Vagina (tissue), 2 donors: ENCODE results near the gene ANKS1B.

Source experiments
- POLR2A ChIP-seq, 2 donors: fragments of 450-650 bp; IDR thresholded peaks; one replicate each; pipeline ENCODE4 v1.6.1; 2017; ENCODE audit warnings: antibody characterized with exemption in 2 of 2, mild to moderate bottlenecking in 2 of 2, moderate library complexity in 2 of 2
- POLR2AphosphoS5 ChIP-seq, 2 donors: sonication (generic); formaldehyde crosslinking; IDR thresholded peaks; one replicate each; pipeline ENCODE4 v1.9.0; 2017; ENCODE audit warnings: antibody characterized with exemption in 2 of 2, mild to moderate bottlenecking in 2 of 2, low read depth in 1 of 2; ENCODE audit not compliant: insufficient read depth in 1 of 2
- TF ChIP-seq, protein P1 (sequence below), 3 experiments: fragments of 450-650 bp in 2 of 3; fragments of 200-600 bp in 1 of 3; sonication (generic) in 1 of 3; IDR thresholded peaks; one replicate each; pipeline ENCODE4 v1.5.1; 2017 to 2019; ENCODE audit warnings: antibody characterized with exemption in 3 of 3, mild to moderate bottlenecking in 2 of 3, moderate library complexity in 2 of 3

DNA sequence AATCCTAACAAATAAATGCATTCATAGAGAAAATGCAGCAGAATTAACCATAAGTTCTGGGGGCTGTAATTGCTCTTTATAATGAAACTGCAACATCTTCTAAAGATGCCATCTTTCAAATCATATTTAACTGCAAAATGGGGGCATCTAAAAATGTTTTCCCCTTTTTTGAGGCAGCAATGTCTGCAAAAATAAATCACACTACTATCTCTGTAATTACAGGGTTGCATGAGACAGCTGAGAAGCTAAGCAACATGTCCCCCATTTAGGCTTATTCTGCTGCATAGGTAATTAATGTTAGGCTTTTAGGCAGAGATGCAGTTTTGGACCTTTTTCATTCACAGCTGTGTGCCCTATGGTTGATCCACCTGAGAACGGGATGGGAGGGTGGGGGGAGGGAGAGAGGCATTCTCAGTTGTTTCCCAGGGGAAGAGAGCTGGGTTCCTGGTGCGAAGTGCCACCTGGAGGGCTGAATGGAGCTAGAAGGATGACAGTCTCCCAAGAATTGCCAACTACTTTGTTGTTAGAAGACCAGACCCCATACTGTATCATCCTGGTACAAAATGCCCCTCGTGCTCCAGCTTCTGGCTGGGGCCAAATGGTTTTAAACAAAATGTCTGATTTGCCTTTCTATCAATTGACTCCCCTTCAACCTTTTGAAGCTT is 1185.5 kb downstream of the ANKS1B start:
- TF ChIP-seq, protein P1, sequence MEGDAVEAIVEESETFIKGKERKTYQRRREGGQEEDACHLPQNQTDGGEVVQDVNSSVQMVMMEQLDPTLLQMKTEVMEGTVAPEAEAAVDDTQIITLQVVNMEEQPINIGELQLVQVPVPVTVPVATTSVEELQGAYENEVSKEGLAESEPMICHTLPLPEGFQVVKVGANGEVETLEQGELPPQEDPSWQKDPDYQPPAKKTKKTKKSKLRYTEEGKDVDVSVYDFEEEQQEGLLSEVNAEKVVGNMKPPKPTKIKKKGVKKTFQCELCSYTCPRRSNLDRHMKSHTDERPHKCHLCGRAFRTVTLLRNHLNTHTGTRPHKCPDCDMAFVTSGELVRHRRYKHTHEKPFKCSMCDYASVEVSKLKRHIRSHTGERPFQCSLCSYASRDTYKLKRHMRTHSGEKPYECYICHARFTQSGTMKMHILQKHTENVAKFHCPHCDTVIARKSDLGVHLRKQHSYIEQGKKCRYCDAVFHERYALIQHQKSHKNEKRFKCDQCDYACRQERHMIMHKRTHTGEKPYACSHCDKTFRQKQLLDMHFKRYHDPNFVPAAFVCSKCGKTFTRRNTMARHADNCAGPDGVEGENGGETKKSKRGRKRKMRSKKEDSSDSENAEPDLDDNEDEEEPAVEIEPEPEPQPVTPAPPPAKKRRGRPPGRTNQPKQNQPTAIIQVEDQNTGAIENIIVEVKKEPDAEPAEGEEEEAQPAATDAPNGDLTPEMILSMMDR (IDR thresholded peaks at IDR 0.05), result no peak
- TF ChIP-seq POLR2AphosphoS5 (IDR thresholded peaks at IDR 0.05; ENCODE audit: insufficient read depth in 1 of 2, low read depth in 1 of 2), result no peak
- TF ChIP-seq POLR2A (IDR thresholded peaks at IDR 0.05), result no peak
